ENCODE data around the gene UBE2J2. TPM values are rescaled to one million over a fixed set of nuclear protein-coding genes. Genes with fewer than 3 reads are reported as not detected.

The UBE2J2 gene
- total and polyA plus RNA-seq, 5 donors, result 34.9 to 41.2 (median 38.2) TPM

GRCh38 chr1:1222575-1223225 lies 51.0 kb downstream of the UBE2J2 start:
- no peaks in the 10 kb centered on the region for H3K4me1 ChIP-seq (ENCODE audit: control insufficient read depth, insufficient read depth, low read length)
- 93% methylated on average over 44 of the region's 44 CpGs for WGBS
- intact Hi-C loops (cut with DNase I), result no loop called here
- H3K27ac ChIP-seq (ENCODE audit: low read length), result no peak overlapping the region
- no peak overlapping the region for H3K4me3 ChIP-seq (ENCODE audit: low read length)
- no peaks in the 10 kb centered on the region for H3K27me3 ChIP-seq (ENCODE audit: control insufficient read depth, insufficient read depth)
- ATAC-seq (no peak), DNase-seq (no peak)
- no peaks in the 10 kb centered on the region for H3K9me3 ChIP-seq (ENCODE audit: control insufficient read depth, low read length)

- ATAC-seq, result peak in 1 of 2 donors; percentile 3
- intact Hi-C loops (cut with DNase I), result no loop called here
These were observed 51.6 kb downstream of the UBE2J2 start for GRCh38 chr1:1221887-1222574.

GRCh38 chr1:1220197-1220596 lies 53.5 kb downstream of the UBE2J2 start:
- Histone ChIP-seq H3K27ac (ENCODE audit: low read length) (no peak overlapping the region), H3K9me3 (ENCODE audit: control insufficient read depth, low read length) (no peaks in the 10 kb centered on the region), H3K4me1 (ENCODE audit: control insufficient read depth, insufficient read depth, low read length) (no peaks in the 10 kb centered on the region), H3K4me3 (ENCODE audit: low read length) (no peak overlapping the region), H3K27me3 (ENCODE audit: control insufficient read depth, insufficient read depth) (no peaks in the 10 kb centered on the region)
- 86% methylated on average over 24 of the region's 24 CpGs for WGBS
- DNase-seq, result no peak
- ATAC-seq, result no peak
- intact Hi-C loops (cut with DNase I), result no loop called here

More at GRCh38 chr1:1221887-1222574, 51.6 kb downstream of the UBE2J2 start:
- H3K27me3 ChIP-seq (ENCODE audit: control insufficient read depth, insufficient read depth), result no peaks in the 10 kb centered on the region
- 81% methylated on average over 30 of the region's 30 CpGs for WGBS
- H3K27ac ChIP-seq (ENCODE audit: low read length), result no peak overlapping the region
- no peaks in the 10 kb centered on the region for H3K4me1 ChIP-seq (ENCODE audit: control insufficient read depth, insufficient read depth, low read length)
- H3K4me3 ChIP-seq (ENCODE audit: low read length), result no peak overlapping the region
- no peaks in the 10 kb centered on the region for H3K9me3 ChIP-seq (ENCODE audit: control insufficient read depth, low read length)
- DNase-seq, result no peak

DNA sequence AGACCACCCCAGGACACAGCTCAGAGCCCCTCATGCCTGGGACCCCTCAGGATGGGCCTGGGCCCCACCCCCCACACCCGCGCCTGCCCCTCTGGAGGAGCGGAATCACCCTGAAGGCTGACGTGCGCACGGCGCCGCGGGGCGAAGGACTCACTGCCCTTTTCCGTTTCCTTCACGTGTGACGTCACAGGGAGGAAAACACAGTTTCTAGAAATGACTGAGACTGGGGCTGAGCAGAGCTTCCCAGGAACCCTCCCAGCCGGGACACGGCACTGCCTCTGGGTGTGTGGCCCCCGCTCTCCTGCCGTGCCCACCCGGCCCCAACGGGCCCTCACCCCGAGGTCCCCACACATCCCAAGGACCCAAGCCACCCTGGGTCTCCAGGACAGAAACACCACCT lies 54.3 kb downstream of the UBE2J2 start:
- DNase-seq (no peak), ATAC-seq (no peak)
- no peaks in the 10 kb centered on the region for H3K4me1 ChIP-seq (ENCODE audit: control insufficient read depth, insufficient read depth, low read length)
- H3K27ac ChIP-seq (ENCODE audit: low read length), result no peak overlapping the region
- H3K4me3 ChIP-seq (ENCODE audit: low read length), result no peak overlapping the region
- intact Hi-C loops (cut with DNase I), result no loop called here
- H3K27me3 ChIP-seq (ENCODE audit: control insufficient read depth, insufficient read depth), result no peaks in the 10 kb centered on the region
- 94% methylated on average over 20 of the region's 20 CpGs for WGBS
- no peaks in the 10 kb centered on the region for H3K9me3 ChIP-seq (ENCODE audit: control insufficient read depth, low read length)

GRCh38 chr1:1218524-1219200 lies 55.0 kb downstream of the UBE2J2 start:
- Histone ChIP-seq H3K9me3 (ENCODE audit: control insufficient read depth, low read length) (no peaks in the 10 kb centered on the region), H3K4me3 (ENCODE audit: low read length) (no peak overlapping the region), H3K4me1 (ENCODE audit: control insufficient read depth, insufficient read depth, low read length) (no peaks in the 10 kb centered on the region), H3K27ac (ENCODE audit: low read length) (no peak overlapping the region), H3K27me3 (ENCODE audit: control insufficient read depth, insufficient read depth) (no peaks in the 10 kb centered on the region)
- DNase-seq, result no peak
- intact Hi-C loops (cut with DNase I), result no loop called here
- no peak for ATAC-seq
- WGBS, result 90% methylated on average over 36 of the region's 36 CpGs

GRCh38 chr1:1217621-1218523 lies 55.8 kb downstream of the UBE2J2 start:
- Histone ChIP-seq H3K27ac (ENCODE audit: low read length) (no peak overlapping the region), H3K4me3 (ENCODE audit: low read length) (no peak overlapping the region), H3K9me3 (ENCODE audit: control insufficient read depth, low read length) (no peaks in the 10 kb centered on the region), H3K27me3 (ENCODE audit: control insufficient read depth, insufficient read depth) (no peaks in the 10 kb centered on the region), H3K4me1 (ENCODE audit: control insufficient read depth, insufficient read depth, low read length) (no peaks in the 10 kb centered on the region)
- intact Hi-C loops (cut with DNase I), result no loop called here
- ATAC-seq, result no peak
- DNase-seq, result no peak
- WGBS, result 89% methylated on average over 52 of the region's 52 CpGs

GRCh38 chr1:1216770-1217620 lies 56.7 kb downstream of the UBE2J2 start:
- Histone ChIP-seq H3K27me3 (ENCODE audit: control insufficient read depth, insufficient read depth) (no peaks in the 10 kb centered on the region), H3K27ac (ENCODE audit: low read length) (no peak overlapping the region), H3K4me3 (ENCODE audit: low read length) (no peak overlapping the region), H3K4me1 (ENCODE audit: control insufficient read depth, insufficient read depth, low read length) (no peaks in the 10 kb centered on the region), H3K9me3 (ENCODE audit: control insufficient read depth, low read length) (no peaks in the 10 kb centered on the region)
- DNase-seq (no peak), ATAC-seq (no peak)
- intact Hi-C loops (cut with DNase I), result no loop called here
- 85% methylated on average over 74 of the region's 74 CpGs for WGBS

DNA sequence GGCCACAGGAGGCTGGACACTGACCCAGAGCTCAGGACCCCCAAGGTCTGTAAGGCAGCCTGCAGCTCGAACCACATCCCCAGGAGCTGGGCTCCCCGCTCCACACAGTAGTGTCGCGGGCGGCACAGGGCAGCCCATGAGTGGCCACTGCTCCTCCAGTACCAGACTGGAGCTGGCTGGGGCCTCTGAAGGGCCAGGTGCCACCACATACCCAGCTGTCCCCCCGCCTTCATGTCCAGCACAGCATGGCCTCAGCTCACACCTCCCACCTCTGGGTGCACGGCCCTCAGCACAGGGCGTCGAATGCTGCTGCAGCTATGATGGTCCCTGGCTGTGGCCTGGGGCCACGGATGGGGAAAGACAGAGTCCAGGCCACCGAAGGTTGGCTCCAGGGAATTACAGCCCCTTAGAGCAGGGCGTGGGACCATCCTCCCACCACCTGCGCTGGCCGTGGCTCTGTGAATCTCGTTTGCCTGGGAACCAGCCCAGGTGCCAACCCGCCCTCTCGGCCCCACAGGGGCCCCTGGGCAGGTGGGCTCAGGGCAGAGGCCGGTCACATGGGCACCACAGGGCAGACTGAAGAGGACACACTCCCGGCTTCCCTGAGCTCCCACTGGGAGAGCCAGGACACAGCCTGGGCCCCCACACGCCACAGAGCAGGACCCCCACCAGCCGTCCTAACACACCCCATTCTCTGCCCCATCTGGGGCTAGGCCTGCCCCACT lies 57.6 kb downstream of the UBE2J2 start:
- H3K27ac ChIP-seq (ENCODE audit: low read length), result no peak overlapping the region
- no peak overlapping the region for H3K4me3 ChIP-seq (ENCODE audit: low read length)
- no peaks in the 10 kb centered on the region for H3K27me3 ChIP-seq (ENCODE audit: control insufficient read depth, insufficient read depth)
- no peak for DNase-seq
- WGBS, result 86% methylated on average over 21 of the region's 21 CpGs
- H3K4me1 ChIP-seq (ENCODE audit: control insufficient read depth, insufficient read depth, low read length), result no peaks in the 10 kb centered on the region
- intact Hi-C loops (cut with DNase I), result no loop called here
- ATAC-seq, result no peak
- no peaks in the 10 kb centered on the region for H3K9me3 ChIP-seq (ENCODE audit: control insufficient read depth, low read length)

DNA sequence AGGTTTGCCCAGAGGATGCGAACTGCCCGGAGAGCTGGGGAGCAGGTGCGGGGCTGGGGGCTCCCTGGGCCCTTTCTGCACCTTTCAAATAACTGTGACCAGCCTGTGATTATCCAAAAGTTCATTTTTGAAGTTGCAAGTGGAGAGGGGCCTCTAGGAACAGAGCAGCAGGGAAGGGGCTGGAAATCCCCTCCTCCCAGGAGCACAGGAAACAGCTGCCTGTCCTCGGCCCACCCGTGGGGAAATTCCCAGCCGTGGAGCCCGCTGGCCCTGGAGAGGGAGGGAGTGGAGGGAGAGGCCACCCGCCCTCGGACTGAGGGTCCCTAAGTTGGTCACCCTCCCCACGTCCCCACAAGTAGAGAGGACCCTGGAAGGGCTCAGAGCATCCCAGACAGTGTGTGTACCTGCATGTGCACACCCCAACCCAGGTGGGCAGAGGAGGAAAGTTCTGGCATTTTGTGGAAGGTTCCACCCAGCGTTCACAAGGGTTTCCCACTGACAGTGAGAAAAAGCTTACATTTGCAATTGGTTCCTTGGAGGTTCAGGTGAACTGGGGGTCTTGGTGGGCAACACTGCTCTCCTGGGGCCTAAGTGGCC lies 58.5 kb downstream of the UBE2J2 start:
- Histone ChIP-seq H3K27ac (ENCODE audit: low read length) (no peak overlapping the region), H3K4me1 (ENCODE audit: control insufficient read depth, insufficient read depth, low read length) (no peaks in the 10 kb centered on the region), H3K9me3 (ENCODE audit: control insufficient read depth, low read length) (no peaks in the 10 kb centered on the region), H3K4me3 (ENCODE audit: low read length) (no peak overlapping the region), H3K27me3 (ENCODE audit: control insufficient read depth, insufficient read depth) (no peaks in the 10 kb centered on the region)
- DNase-seq (peak in 2 of 3 donors; percentile 31 to 34), ATAC-seq (no peak)
- 46% methylated on average over 11 of the region's 11 CpGs for WGBS
- intact Hi-C loops (cut with DNase I), result no loop called here
